ENCODE data around the gene BMP5. TPM values are rescaled to one million over a fixed set of nuclear protein-coding genes. Genes with fewer than 3 reads are reported as not detected.

BMP5 gene
- total RNA-seq, 1 donor from 2014 or later: 2.2 TPM

DNA sequence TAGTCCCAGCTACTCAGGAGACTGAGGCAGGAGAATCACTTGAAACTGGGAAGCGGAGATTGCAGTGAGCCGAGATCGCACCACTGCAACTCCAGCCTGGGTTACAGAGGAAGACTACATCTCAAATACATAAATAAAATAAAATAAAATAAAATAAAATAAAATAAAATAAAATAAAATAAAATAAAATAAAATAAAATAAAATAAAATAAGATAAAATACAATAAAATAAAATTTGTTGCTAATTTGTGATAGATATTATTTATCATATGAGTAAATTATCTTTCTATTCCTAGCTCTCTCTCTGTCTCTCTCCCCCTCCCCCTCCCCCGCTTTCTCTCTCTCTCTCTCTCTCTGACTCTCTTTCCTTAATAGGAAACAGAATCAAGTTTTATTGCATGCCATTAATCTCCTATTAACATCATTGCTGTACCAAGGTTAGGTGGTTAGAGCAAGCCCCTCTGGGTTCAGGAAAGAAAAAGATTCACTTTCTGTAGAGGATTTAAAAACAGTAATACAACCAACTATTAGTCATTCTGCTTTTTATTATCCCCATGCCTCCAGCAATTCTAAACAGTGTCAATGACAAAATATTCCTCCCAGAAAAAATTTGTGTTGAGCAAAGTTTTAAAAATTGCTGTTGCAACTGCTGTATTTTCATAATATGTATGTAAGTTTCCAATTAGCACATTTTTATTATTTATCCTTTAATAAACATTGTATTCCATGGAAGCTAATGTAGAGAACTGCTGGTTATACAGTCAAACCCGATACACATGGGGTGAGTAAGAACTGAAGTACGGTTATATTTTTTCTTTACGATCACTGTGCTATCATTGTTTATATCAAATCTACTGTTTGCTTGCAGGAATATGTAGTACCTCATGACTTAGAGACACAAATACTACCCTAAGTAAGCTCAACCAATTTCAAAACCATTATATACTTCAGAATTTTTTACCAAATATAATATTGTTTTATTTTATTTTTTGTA, 22.1 kb downstream of the BMP5 start:
- Mint-ChIP-seq H3K27ac (ENCODE audit: unreplicated experiment) (no peak overlapping the region), H3K27me3 (ENCODE audit: low read depth) (no peaks in the 10 kb centered on the region), H3K36me3 (ENCODE audit: low read depth) (no peaks in the 10 kb centered on the region), H3K4me3 (no peak overlapping the region), H3K9me3 (no peaks in the 10 kb centered on the region), H3K4me1 (no peaks in the 10 kb centered on the region)
- TF ChIP-seq, protein P1, sequence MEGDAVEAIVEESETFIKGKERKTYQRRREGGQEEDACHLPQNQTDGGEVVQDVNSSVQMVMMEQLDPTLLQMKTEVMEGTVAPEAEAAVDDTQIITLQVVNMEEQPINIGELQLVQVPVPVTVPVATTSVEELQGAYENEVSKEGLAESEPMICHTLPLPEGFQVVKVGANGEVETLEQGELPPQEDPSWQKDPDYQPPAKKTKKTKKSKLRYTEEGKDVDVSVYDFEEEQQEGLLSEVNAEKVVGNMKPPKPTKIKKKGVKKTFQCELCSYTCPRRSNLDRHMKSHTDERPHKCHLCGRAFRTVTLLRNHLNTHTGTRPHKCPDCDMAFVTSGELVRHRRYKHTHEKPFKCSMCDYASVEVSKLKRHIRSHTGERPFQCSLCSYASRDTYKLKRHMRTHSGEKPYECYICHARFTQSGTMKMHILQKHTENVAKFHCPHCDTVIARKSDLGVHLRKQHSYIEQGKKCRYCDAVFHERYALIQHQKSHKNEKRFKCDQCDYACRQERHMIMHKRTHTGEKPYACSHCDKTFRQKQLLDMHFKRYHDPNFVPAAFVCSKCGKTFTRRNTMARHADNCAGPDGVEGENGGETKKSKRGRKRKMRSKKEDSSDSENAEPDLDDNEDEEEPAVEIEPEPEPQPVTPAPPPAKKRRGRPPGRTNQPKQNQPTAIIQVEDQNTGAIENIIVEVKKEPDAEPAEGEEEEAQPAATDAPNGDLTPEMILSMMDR (conservative IDR thresholded peaks at IDR 0.05): no peak
- no peak for DNase-seq (ENCODE audit: low read depth, low spot score)

DNA sequence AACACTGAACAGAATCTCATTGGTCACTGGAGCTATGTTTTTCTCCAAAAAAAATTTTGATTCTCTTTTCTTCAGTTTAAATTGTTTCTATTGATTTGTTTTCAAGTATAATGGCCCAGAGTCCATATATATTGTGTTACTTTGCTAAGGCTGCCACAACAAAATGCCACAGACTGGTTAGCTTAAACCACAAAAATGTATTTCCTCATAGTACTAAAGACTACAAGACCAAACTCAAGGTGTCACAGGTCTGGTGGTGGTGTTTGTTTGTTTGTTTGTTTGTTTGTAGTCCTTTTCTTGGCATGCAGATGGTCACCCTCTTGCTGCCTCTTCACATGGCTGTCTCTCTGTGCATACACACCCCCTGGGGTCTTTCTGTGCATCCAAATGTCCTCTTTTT, 34.0 kb downstream of the BMP5 start:
- TF ChIP-seq, protein P1 (conservative IDR thresholded peaks at IDR 0.05): no peak
- Mint-ChIP-seq H3K27ac (ENCODE audit: unreplicated experiment) (no peak overlapping the region), H3K27me3 (ENCODE audit: low read depth) (no peaks in the 10 kb centered on the region), H3K36me3 (ENCODE audit: low read depth) (no peaks in the 10 kb centered on the region), H3K9me3 (peaks cover 5% of the 10 kb centered on the region), H3K4me3 (no peak overlapping the region), H3K4me1 (no peaks in the 10 kb centered on the region)
- no peak for DNase-seq (ENCODE audit: low read depth, low spot score)

DNA sequence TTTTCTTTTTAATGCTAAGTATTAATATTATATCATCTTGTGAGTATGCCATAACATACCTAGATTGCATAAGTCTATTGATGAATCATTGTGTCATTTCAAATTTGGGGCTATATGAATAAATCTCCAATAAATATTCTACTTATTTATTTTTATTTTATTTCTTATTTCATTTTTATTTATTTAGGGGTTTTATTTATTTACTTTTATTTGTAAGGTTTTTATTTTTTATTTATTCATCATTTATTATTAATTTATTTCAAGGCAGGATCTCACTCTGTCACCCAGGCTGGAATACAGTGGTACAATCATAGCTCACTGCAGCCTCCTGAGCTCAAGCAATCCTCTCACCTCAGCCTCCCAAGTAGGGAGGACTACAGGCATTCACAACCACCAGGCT, 36.3 kb downstream of the BMP5 start:
- Mint-ChIP-seq H3K36me3 (ENCODE audit: low read depth) (no peaks in the 10 kb centered on the region), H3K9me3 (peaks cover 5% of the 10 kb centered on the region), H3K27ac (ENCODE audit: unreplicated experiment) (no peak overlapping the region), H3K4me3 (no peak overlapping the region), H3K27me3 (ENCODE audit: low read depth) (no peaks in the 10 kb centered on the region), H3K4me1 (no peaks in the 10 kb centered on the region)
- DNase-seq (ENCODE audit: low read depth, low spot score): no peak
- TF ChIP-seq, protein P1 (conservative IDR thresholded peaks at IDR 0.05): no peak

DNA sequence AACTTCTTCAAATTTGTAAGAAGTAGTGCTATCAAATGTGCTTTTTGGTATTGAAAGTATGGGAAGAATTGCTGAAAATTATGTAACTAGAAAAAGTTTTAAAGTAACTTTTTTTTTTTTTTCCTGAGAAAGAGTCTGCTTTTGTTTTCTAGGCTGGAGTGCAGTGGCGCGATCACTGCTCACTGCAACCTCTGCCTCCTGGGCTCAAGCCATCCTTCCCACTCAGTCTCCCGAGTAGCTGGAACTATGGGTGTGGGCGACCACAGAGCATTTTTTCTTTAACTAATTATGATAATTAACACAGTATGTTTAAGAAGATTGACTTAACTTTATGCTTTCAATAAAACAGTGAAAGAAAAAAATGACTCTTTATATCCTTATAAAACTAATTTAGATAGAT, 38.4 kb downstream of the BMP5 start:
- TF ChIP-seq, protein P1 (conservative IDR thresholded peaks at IDR 0.05): no peak
- H3K4me1 Mint-ChIP-seq: no peaks in the 10 kb centered on the region
- no peak overlapping the region for H3K4me3 Mint-ChIP-seq
- no peaks in the 10 kb centered on the region for H3K27me3 Mint-ChIP-seq (ENCODE audit: low read depth)
- H3K27ac Mint-ChIP-seq (ENCODE audit: unreplicated experiment): no peak overlapping the region
- peaks cover 5% of the 10 kb centered on the region for H3K9me3 Mint-ChIP-seq
- DNase-seq (ENCODE audit: low read depth, low spot score): no peak
- no peaks in the 10 kb centered on the region for H3K36me3 Mint-ChIP-seq (ENCODE audit: low read depth)

DNA sequence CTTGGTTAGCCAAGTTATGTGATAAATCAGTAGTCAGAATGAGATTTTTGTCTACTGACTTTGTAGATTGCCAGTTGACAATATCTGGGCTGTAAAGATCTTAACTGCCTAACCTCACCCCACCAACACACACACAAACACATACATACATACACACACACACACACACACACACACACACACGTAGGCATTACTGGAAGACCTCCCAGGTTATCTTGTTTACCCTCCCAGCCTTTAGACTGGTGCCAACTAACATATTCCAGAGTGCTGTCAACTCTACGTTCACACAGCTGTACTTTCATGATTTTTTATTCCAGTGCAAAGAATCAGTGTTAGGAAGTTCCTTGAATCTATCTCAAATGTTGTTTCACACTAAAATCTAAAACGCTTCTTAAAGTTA, 38.9 kb downstream of the BMP5 start:
- Mint-ChIP-seq H3K36me3 (ENCODE audit: low read depth) (no peaks in the 10 kb centered on the region), H3K27ac (ENCODE audit: unreplicated experiment) (no peak overlapping the region)
- TF ChIP-seq, protein P1 (conservative IDR thresholded peaks at IDR 0.05): no peak

More for the DNA sequence above, 38.9 kb downstream of the BMP5 start:
- Mint-ChIP-seq H3K27me3 (ENCODE audit: low read depth) (no peaks in the 10 kb centered on the region), H3K9me3 (peaks cover 5% of the 10 kb centered on the region), H3K4me3 (no peak overlapping the region), H3K4me1 (no peaks in the 10 kb centered on the region)
- no peak for DNase-seq (ENCODE audit: low read depth, low spot score)

All from neural crest cell (in vitro differentiated cells).